22Rv1 (cell line): ENCODE results near the gene TMEM132D.

Experiments used
- H3K27ac ChIP-seq: fragments of 450-650 bp; 2 replicates; pipeline ENCODE4 v1.5.1; 2017
- CTCF ChIP-seq: fragments of 450-650 bp; IDR thresholded peaks from 2 replicates; pipeline ENCODE4 v1.5.1; 2017; ENCODE audit warnings: mild to moderate bottlenecking
- ZFX ChIP-seq: fragments of 450-650 bp; IDR thresholded peaks from 2 replicates; pipeline ENCODE4 v1.6.1; 2017; ENCODE audit warnings: antibody characterized with exemption, borderline replicate concordance

TMEM132D gene

DNA sequence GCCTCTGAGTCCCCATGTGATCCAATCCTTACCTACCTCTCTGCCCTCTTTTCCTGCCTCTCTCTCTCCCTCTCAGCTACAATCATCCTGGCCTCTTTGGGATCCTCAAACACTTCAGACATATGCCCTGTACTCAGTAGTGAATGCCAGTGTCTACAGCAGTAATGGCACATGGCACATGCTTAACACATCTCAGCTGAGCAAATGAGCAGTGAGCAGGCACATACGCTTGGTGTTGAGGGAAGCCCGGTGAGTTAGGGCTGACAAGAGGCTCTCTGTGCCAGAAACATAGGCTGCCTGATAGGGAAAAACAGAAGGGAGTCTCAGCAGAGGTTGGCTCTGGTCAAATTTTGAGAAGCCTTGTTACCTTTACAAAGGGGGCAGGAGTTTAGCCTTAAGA is 409.1 kb downstream of the TMEM132D start:
- TF ChIP-seq ZFX (no peak), CTCF (no peak)
- no peak overlapping the region for H3K27ac ChIP-seq

DNA sequence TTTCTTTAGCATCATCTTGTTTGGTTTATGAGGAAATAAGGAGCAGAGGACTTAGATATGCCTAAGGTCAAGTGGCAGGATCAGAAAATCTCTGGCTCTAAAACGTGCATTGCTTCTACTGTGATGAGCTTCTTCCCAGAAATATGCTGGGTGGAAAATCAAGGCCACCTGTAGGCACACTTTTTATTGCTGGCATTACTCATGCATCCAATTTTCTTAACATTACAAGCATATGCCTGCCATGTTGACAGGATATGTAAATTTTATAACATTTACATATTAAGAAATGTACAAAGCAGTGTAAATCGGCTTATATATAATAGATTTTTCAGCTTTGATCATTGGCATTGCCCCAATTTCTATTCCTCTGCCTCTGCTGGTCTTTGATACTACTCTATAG is 409.6 kb downstream of the TMEM132D start:
- TF ChIP-seq ZFX (no peak), CTCF (no peak)

DNA sequence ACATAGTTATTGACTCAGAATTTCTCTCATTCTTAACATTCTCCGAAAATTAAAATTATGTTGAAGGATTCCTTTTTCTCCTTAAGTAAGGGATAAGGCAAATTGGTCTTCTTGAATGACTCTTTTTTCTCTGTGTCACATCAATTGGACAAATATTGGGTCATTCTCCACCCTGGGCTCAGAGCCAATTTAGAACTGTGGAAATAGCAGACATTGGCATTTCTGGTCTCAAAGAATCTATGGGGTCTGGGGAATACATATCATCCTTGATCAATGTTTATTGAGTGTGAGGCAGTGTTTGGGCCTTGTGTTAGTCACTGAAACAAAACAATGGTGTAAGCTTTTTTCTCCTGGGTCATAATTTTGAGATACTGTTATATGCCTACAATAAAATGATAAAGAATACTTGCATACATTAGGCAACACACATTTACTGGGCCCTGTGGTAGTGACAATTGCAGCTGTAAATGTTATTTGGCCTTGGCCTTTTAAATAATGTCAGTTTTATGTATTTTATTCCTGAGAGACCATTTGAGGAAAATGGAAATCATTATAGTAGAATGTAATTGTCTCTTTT is 414.6 kb downstream of the TMEM132D start:
- H3K27ac ChIP-seq = no peak overlapping the region
- TF ChIP-seq CTCF = no peak
- no peak for TF ChIP-seq ZFX

More for the DNA sequence above, 409.6 kb downstream of the TMEM132D start:
- no peak overlapping the region for H3K27ac ChIP-seq

DNA sequence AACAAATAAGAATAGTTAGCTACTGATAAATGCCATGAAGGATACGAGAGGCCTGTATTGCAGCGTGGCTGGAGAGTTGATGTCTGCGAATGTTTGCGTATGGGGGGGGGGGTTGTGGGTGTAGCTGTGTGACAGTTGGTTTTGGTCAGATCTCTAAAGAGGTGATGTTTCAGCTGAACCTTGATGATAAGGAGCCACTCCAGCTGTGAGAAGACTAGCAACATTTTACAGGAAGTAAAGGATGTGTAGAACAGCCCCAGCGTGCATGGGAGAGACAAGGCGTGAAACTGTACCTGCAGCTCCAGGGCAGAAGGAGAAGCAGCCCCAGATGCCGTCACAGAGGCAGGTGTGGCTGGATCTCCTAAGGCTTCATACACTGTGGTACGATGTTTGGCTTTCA is 416.9 kb downstream of the TMEM132D start:
- no peak for TF ChIP-seq CTCF
- TF ChIP-seq ZFX = no peak
- no peak overlapping the region for H3K27ac ChIP-seq

DNA sequence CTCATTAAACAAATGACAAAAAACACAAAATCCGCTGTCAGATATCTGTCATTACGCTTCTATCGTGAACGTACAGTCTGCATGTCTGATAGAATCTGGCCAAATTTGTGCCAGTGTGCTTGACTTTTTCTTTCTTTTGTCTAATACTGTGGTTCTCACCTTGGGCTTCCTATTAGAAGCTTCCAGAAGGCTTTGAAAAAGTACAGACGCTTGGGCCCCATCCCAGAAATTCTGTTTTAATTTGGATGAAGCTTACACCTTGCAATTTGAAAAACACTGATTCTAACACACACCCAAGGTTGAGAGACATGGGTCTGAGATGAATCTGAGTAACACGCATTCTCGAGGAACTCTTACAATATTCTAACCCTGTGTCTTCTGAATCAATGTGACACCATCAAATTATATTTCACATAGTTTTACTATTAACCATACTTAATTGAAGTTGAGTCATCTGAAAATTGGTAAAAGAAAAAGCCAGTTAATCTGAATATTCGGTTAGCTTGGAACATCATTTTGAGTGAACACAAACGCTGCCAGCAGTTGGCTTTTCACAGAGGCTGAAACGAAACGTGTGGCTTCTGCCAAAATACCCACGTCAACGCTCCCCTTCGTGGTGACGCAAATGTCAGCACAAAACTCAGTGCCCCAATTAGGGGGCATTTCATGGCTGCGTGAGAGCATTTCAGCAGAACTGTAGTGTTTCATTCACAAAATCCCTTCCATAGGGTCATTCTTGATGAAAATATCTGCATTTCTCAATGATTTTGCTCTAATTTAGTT is 420.5 kb downstream of the TMEM132D start:
- no peak for TF ChIP-seq ZFX
- TF ChIP-seq CTCF = no peak
- H3K27ac ChIP-seq = no peak overlapping the region

DNA sequence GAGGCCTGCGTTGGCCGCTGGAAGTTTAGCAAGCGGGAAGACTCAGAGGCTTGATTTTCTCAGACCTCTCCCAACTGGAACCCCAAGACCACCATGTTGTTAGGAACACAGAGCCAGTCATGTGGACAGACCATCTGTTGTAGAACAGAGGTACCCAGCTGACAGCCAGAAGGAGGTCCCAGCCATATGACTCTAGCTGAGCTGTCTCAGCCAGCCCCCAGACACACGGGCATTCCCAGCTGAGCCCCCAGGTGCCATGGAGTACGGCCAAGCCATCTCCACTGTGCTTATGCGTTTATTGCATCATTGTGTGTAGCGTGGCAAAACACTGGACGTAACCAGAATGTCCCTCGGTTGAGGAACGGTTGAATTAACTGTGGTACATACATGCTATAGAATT is 421.9 kb downstream of the TMEM132D start:
- H3K27ac ChIP-seq = no peak overlapping the region
- TF ChIP-seq ZFX = no peak
- TF ChIP-seq CTCF = no peak

DNA sequence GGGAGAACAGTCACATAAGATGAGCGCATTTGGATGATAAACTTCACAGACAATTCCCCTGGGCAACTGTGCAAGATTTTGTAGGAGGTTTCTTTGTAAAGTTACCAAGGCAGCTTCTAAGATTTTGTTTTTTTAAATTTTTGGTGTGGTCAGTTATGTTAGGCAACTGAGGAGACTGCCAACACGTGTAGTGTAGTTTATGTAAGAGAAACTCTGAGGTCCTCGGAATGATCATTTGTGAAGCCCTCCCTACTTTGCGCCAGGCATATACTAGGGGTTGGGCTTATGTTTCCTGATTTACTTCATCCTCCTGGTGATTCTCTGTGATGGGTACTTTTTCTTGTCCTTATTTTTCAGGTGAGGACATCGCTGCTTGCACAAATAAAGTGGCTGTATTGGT is 433.6 kb downstream of the TMEM132D start:
- H3K27ac ChIP-seq = no peak overlapping the region
- TF ChIP-seq CTCF (no peak), ZFX (no peak)
